K562 (cell line): ENCODE data around the gene TMEM131L. TPM values are rescaled to one million over a fixed set of nuclear protein-coding genes. Genes with fewer than 3 reads are reported as not detected.

Source experiments
- ATAC-seq: fragments of 200-7000 bp; cut with Tn5 transposase; 3 replicates; pipeline ENCODE4 v1.9.1; 2020; ENCODE audit warnings: moderate library complexity
- BruUV-seq: library from RNA; stranded (reverse); fragments of 400-500 nt; replicated peaks from 2 replicates; lab custom pipeline; 2021; lab: Mats Ljungman, UMichigan
- CTCF ChIA-PET: fragments of 300-600 bp; formaldehyde crosslinking; extraction: SDS; loops from one replicate; lab custom pipeline; 2021; ENCODE audit warnings: low intra/inter-chr PET ratio; lab: Yijun Ruan, JAX
- POLR2A ChIA-PET: fragments of 300-600, 350-650 bp; sonication (Branson Sonifier 250); formaldehyde crosslinking; extraction: SDS; loops from one replicate; lab custom pipeline; 2021; ENCODE audit warnings: antibody characterized with exemption, inconsistent platforms; lab: Yijun Ruan, JAX
- DNase-seq, 4 experiments: peaks; one replicate each; pipeline versions ENCODE4 v3.0.0 to v3.0.0-alpha.2; 2011 to 2018; ENCODE audit warnings: low spot score in 3 of 4, mixed read lengths in 3 of 4; ENCODE audit errors: extremely low read depth in 1 of 4
- FAIRE-seq: peaks from 2 replicates; lab custom pipeline; 2011; peaks lifted over from hg19 to GRCh38; lab: Jason Lieb, UNC
- H2AFZ ChIP-seq: 2 replicates; pipeline ENCODE4 v1.6.0; 2011; ENCODE audit warnings: low read depth, low read length, control low read depth, inconsistent platforms
- H3K27ac ChIP-seq: fragments of 200-600 bp; 3 replicates; pipeline ENCODE4 v1.8.0; 2011; ENCODE audit warnings: low read depth, mild to moderate bottlenecking, control low read depth, inconsistent platforms, low read length, moderate library complexity, mixed read lengths; ENCODE audit errors: extremely low read depth
- H3K27me3 ChIP-seq, 2 experiments: fragments of 300-600 bp in 1 of 2; 2 replicates in 1 of 2; 3 replicates in 1 of 2; pipeline versions ENCODE4 v1.6.0 to v1.8.0; 2011; ENCODE audit warnings: inconsistent platforms in 2 of 2, low read length in 2 of 2, mild to moderate bottlenecking in 1 of 2, mixed read lengths in 1 of 2, moderate library complexity in 1 of 2; ENCODE audit not compliant: control insufficient read depth in 2 of 2, insufficient read depth in 2 of 2
- H3K36me3 ChIP-seq: fragments of 300-600 bp; 3 replicates; pipeline ENCODE4 v1.8.0; 2011; ENCODE audit warnings: mild to moderate bottlenecking, low read length, inconsistent platforms; ENCODE audit not compliant: control insufficient read depth, insufficient read depth
- H3K4me1 ChIP-seq, 2 experiments: fragments of 200-600 bp in 1 of 2; replicated peaks in 1 of 2; 2 replicates in 1 of 2; 3 replicates in 1 of 2; pipeline versions ENCODE4 v1.5.1 to v1.8.0; 2011; ENCODE audit warnings: inconsistent platforms in 2 of 2, low read length in 2 of 2, mild to moderate bottlenecking in 1 of 2, mixed read lengths in 1 of 2, moderate library complexity in 1 of 2; ENCODE audit not compliant: control insufficient read depth in 2 of 2, insufficient read depth in 2 of 2
- H3K4me2 ChIP-seq: 2 replicates; pipeline ENCODE4 v1.6.1; 2011; ENCODE audit warnings: low read length, control low read depth, inconsistent platforms, mixed read lengths; ENCODE audit not compliant: insufficient read depth
- H3K4me3 ChIP-seq: fragments of 200-600 bp; sonication (generic), shearing (Covaris generic); 2 replicates; pipeline ENCODE4 v1.5.1; 2016; ENCODE audit warnings: control low read depth, inconsistent platforms
- H3K79me2 ChIP-seq: fragments of 200-600 bp; 3 replicates; pipeline ENCODE4 v1.8.0; 2011; ENCODE audit warnings: low read length, inconsistent platforms; ENCODE audit not compliant: control insufficient read depth, insufficient read depth
- H3K9ac ChIP-seq, 2 experiments: 2 replicates each; pipeline versions ENCODE4 v1.6.0 to v1.6.1; 2011; ENCODE audit warnings: low read depth in 2 of 2, low read length in 2 of 2, control low read depth in 1 of 2, inconsistent platforms in 1 of 2, mild to moderate bottlenecking in 1 of 2, mixed read lengths in 1 of 2; ENCODE audit not compliant: insufficient read depth in 1 of 2
- H3K9me1 ChIP-seq: one replicate; pipeline ENCODE4 v1.6.0; 2011; ENCODE audit warnings: inconsistent platforms, mild to moderate bottlenecking, low read length, moderate library complexity; ENCODE audit not compliant: control insufficient read depth, insufficient read depth
- H3K9me3 ChIP-seq: replicated peaks from 2 replicates; pipeline ENCODE4 v1.5.1; 2011; ENCODE audit warnings: low read depth, low read length, inconsistent platforms; ENCODE audit not compliant: control insufficient read depth, insufficient read depth
- H4K20me1 ChIP-seq: replicated peaks from 2 replicates; pipeline ENCODE4 v1.6.1; 2011; ENCODE audit warnings: low read length, inconsistent platforms, mixed read lengths; ENCODE audit not compliant: control insufficient read depth, insufficient read depth
- ARID1B ChIP-seq: fragments of 450-650 bp; IDR thresholded peaks from 2 replicates; pipeline ENCODE4 v1.6.1; 2016; ENCODE audit warnings: antibody characterized with exemption, mild to moderate bottlenecking, inconsistent platforms
- CEBPG ChIP-seq, 3 experiments: fragments of 200-800 bp in 1 of 3; sonication (Bioruptor generic) in 1 of 3; sonication (generic) in 1 of 3; formaldehyde crosslinking in 1 of 3; IDR thresholded peaks in 2 of 3; conservative IDR thresholded peaks in 1 of 3; 2 replicates each; pipeline versions ENCODE4 v1.6.1 to v1.8.0; 2016 to 2022; ENCODE audit warnings: missing compliant biosample characterization in 2 of 3, missing genetic modification characterization in 2 of 3, mild to moderate bottlenecking in 1 of 3, missing genetic modification reagents in 1 of 3
- CTBP1 ChIP-seq: fragments of 450-650 bp; IDR thresholded peaks from 2 replicates; pipeline ENCODE4 v1.6.1; 2016; ENCODE audit warnings: borderline replicate concordance
- JUN ChIP-seq, 2 experiments: sonication (generic) in 1 of 2; formaldehyde crosslinking in 1 of 2; IDR thresholded peaks; 2 replicates each; pipeline versions ENCODE4 v1.6.1 to v1.8.0; 2012 to 2022; ENCODE audit warnings: borderline replicate concordance in 2 of 2, mild to moderate bottlenecking in 2 of 2, improper control_type of control experiment in 1 of 2, low read depth in 1 of 2, low read length in 1 of 2, missing genetic modification reagents in 1 of 2
- MYC ChIP-seq, 2 experiments: fragments of 250-450 bp in 1 of 2; sonication (Bioruptor Pico) in 1 of 2; IDR thresholded peaks; 2 replicates each; pipeline versions ENCODE4 v1.5.1 to v1.6.1; 2012 to 2021; ENCODE audit warnings: low read depth in 2 of 2, borderline replicate concordance in 1 of 2, improper control_type of control experiment in 1 of 2, low read length in 1 of 2, mild to moderate bottlenecking in 1 of 2, moderate library complexity in 1 of 2
- POLR2AphosphoS5 ChIP-seq: IDR thresholded peaks from 2 replicates; pipeline ENCODE4 v1.6.1; 2011; ENCODE audit warnings: mild to moderate bottlenecking, low read depth, low read length, moderate library complexity; ENCODE audit not compliant: control insufficient read depth, insufficient read depth
- SLC30A9 ChIP-seq: fragments of 250-450 bp; sonication (Bioruptor Pico); IDR thresholded peaks from 2 replicates; pipeline ENCODE4 v1.8.0; 2022; ENCODE audit warnings: mild to moderate bottlenecking, moderate library complexity
- SREBF1 ChIP-seq: fragments of 150-350 bp; IDR thresholded peaks from 2 replicates; pipeline ENCODE4 v1.6.1; 2014; ENCODE audit warnings: antibody characterized with exemption, low read depth, low read length, borderline replicate concordance
- WGBS: fragments of 100-300 bp; shearing (Covaris generic); methylation state at CpG from one replicate; pipeline ENCODE4 v1.1.6; 2016; ENCODE audit warnings: low coverage, mixed read lengths; ENCODE audit not compliant: insufficient coverage; ENCODE audit errors: missing lambda C conversion rate; 5-methylcytosine and 5-hydroxymethylcytosine counted together
- in situ Hi-C: fragments of 300-500 bp; cut with MboI; formaldehyde crosslinking; loops from 4 replicates; pipeline ENCODE4 v1.15.0; 2018; ENCODE audit warnings: inconsistent platforms, mixed read lengths
- intact Hi-C: fragments of 100-400 bp; cut with micrococcal nuclease; formaldehyde crosslinking; loops from 2 replicates; pipeline ENCODE4 v1.14.2; 2022
- polyA plus RNA-seq, 8 experiments: library from polyadenylated mRNA; depleted of rRNA in 4 of 8; stranded (reverse) in 5 of 8; unstranded in 3 of 8; fragments of >200 nt; fragmentation: Nextera tagmentation in 2 of 8; fragmentation: Illumina TruSeq in 1 of 8; extraction: Ambion mirVana in 2 of 8; extraction: Trizol in 1 of 8; gene quantifications; 2 replicates each; pipeline versions ENCODE4 v1.2.1 to v1.2.3, GENCODE V29; 2011 to 2014; ENCODE audit warnings: inconsistent platforms in 1 of 8, missing spikeins in 1 of 8
- total RNA-seq, 7 experiments: library from RNA; depleted of rRNA in 6 of 7; stranded (reverse); fragments of >200 nt in 6 of 7; fragmentation: Illumina TruSeq in 2 of 7; extraction: Trizol in 2 of 7; gene quantifications; 2 replicates each; pipeline versions ENCODE4 v1.2.1 to v1.2.3, GENCODE V29; 2011 to 2021; ENCODE audit warnings: low replicate concordance in 1 of 7
- TF ChIP-seq, protein P1 (sequence below): sonication (generic); formaldehyde crosslinking; IDR thresholded peaks from 2 replicates; pipeline ENCODE4 v1.9.0; 2022; ENCODE audit warnings: mild to moderate bottlenecking, missing genetic modification reagents
- TF ChIP-seq, protein P2 (sequence below): fragments of 250-450 bp; sonication (Bioruptor Pico); IDR thresholded peaks from 2 replicates; pipeline ENCODE4 v1.5.0; 2022; ENCODE audit warnings: mild to moderate bottlenecking
- TF ChIP-seq, protein P3 (sequence below): sonication (generic); formaldehyde crosslinking; IDR thresholded peaks from 2 replicates; pipeline ENCODE4 v1.8.0; 2022; ENCODE audit warnings: mild to moderate bottlenecking, missing genetic modification reagents

Gene TMEM131L
- total and polyA plus RNA-seq, 9 of the 15 experiments (the other 6 are each of a cell fraction or from before 2014, with no cell fraction given), result 1.2 to 20.8 (median 12.9) TPM

DNA sequence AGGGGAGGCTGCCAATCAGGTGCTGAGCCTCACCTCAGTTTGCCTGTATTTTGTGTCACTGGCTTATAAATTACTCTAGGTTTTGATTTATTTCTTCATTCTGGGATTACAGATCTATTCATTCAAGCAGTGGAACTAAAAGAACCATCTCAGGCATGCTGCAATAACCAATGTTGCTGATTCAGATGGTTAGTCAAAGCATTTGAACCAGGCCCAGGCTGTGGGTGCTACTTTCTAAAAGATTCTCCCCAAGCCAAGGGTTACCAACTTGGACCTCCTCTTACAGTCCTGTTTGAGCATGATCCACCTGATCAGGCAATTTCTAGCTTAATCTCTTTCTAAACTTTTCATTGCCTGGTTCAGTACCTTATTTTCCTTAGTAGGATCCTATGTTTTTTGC, 67.2 kb downstream of the TMEM131L start (continued):
- no peak for TF ChIP-seq MYC (IDR thresholded peaks at IDR 0.05; ENCODE audit: low read depth, low read length)
- TF ChIP-seq MYC (CRISPR knock-in tag; IDR thresholded peaks at IDR 0.05; ENCODE audit: borderline replicate concordance, low read depth), result no peak
- TF ChIP-seq, protein P1, sequence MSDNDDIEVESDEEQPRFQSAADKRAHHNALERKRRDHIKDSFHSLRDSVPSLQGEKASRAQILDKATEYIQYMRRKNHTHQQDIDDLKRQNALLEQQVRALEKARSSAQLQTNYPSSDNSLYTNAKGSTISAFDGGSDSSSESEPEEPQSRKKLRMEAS (CRISPR knock-in tag), result no peak
- TF ChIP-seq, all 486 proteins: peak for 0

DNA sequence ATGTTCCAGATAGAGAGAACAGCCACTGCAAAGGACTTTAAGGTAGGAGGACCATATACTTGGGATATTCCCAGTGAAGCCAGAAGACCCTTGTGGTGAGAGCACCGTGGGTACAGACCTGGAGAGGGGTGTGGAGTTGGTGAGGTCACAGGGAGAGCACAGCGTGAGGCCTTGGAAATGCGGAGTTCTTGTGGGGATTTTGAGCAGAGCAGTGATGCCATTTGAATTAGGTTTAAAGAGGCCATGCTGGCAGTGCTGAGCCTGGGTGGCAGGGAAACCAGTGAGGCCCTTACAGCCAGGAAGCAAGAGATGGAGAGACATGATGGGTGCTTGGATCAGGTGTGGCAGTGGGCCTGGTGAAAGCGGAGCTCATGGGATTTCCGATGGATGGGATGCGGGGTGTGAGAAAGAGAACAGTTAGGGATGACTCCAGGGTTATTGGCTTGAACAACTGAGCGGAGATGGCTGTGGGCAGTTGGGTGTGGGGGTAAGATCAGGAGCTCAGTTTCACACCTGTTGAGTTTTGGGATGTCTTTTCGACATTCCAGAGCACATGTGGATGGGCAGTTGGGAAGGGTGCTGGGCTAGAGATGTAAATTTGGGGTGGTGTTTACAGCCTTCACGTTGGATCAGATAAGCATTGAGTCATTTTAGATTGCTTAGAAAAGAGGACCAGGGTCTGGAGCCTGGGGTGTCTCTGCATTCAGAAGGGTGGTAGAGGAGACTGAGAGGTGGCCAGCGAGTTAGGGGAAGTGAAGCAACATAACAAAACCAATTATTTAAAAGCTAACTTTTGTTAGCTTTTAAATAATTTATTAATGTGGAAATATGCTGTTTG, 68.9 kb downstream of the TMEM131L start:
- 72% methylated on average over 10 of the region's 10 CpGs for WGBS
- H3K79me2 ChIP-seq, result peaks cover 42% of the 10 kb centered on the region
- H3K9me1 ChIP-seq, result peaks cover 6% of the 10 kb centered on the region
- H2AFZ ChIP-seq, result no peak overlapping the region
- FAIRE-seq (no peak), DNase-seq (no peak), ATAC-seq (peak; percentile 57)
- H4K20me1 ChIP-seq, result 0 out of 2 replicates have a peak, but pooled peaks cover 7% of the 10 kb centered on the region
- H3K9ac ChIP-seq, result 0 out of 4 replicates have a peak overlapping the region, but pooled peaks of 1 of the 2 experiments have one; percentile 27
- peaks cover 9 to 13% of the 10 kb centered on the region in 2 experiments; a peak in 4 of 5 replicates for H3K4me1 ChIP-seq
- no peaks in the 10 kb centered on the region for H3K9me3 ChIP-seq
- in situ Hi-C loops (no loop called here), intact Hi-C loops (no loop called here)
- no TSS peak for BruUV-seq
- ChIA-PET POLR2A (interaction anchor here (0.6 to 1.4 kb wide), 3 partner anchors 11 to 351 kb away, joined by 3 to 7 read pairs (median 3); no protein-coding TSS in a partner anchor), CTCF (no interaction called here)
- no peak overlapping the region for H3K27ac ChIP-seq
- no peaks in the 10 kb centered on the region; the same call in none of the 3 replicates for H3K36me3 ChIP-seq
- no peak overlapping the region for H3K4me3 ChIP-seq
- H3K4me2 ChIP-seq, result no peak overlapping the region
- H3K27me3 ChIP-seq, result no peaks in the 10 kb centered on the region
- no peak for TF ChIP-seq SLC30A9 (CRISPR knock-in tag)
- TF ChIP-seq, protein P2, sequence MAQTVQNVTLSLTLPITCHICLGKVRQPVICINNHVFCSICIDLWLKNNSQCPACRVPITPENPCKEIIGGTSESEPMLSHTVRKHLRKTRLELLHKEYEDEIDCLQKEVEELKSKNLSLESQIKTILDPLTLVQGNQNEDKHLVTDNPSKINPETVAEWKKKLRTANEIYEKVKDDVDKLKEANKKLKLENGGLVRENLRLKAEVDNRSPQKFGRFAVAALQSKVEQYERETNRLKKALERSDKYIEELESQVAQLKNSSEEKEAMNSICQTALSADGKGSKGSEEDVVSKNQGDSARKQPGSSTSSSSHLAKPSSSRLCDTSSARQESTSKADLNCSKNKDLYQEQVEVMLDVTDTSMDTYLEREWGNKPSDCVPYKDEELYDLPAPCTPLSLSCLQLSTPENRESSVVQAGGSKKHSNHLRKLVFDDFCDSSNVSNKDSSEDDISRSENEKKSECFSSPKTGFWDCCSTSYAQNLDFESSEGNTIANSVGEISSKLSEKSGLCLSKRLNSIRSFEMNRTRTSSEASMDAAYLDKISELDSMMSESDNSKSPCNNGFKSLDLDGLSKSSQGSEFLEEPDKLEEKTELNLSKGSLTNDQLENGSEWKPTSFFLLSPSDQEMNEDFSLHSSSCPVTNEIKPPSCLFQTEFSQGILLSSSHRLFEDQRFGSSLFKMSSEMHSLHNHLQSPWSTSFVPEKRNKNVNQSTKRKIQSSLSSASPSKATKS, result no peak
- TF ChIP-seq ARID1B, result peak; percentile 31; the same call in 1 of the 2 replicates
- TF ChIP-seq CTBP1, result peak; percentile 18; the same call in 1 of the 2 replicates
- no peak for TF ChIP-seq CEBPG (CRISPR knock-in tag; IDR thresholded peaks at IDR 0.05)
- TF ChIP-seq CEBPG (tag; conservative IDR thresholded peaks at IDR 0.05 in 1 of 2, IDR thresholded peaks at IDR 0.05 in 1 of 2), result peak in 1 of 2 experiments; percentile 29; a peak in 1 of 4 replicates
- TF ChIP-seq POLR2AphosphoS5, result no peak
- 0 out of 2 replicates have a peak, but pooled peaks have one; percentile 28 for TF ChIP-seq JUN (IDR thresholded peaks at IDR 0.05; ENCODE audit: borderline replicate concordance, low read depth, low read length)
- TF ChIP-seq JUN (CRISPR knock-in tag; IDR thresholded peaks at IDR 0.05; ENCODE audit: borderline replicate concordance), result no peak
- TF ChIP-seq, protein P3, sequence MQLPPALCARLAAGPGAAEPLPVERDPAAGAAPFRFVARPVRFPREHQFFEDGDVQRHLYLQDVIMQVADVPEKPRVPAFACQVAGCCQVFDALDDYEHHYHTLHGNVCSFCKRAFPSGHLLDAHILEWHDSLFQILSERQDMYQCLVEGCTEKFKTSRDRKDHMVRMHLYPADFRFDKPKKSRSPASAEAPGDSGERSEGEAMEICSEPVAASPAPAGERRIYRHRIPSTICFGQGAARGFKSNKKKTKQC (CRISPR knock-in tag), result no peak
- no peak for TF ChIP-seq SREBF1
